Kidney (tissue), 14 donors: ENCODE measurements around the gene PRICKLE2. TPM values are rescaled to one million over a fixed set of nuclear protein-coding genes. Genes with fewer than 3 reads are reported as not detected.

ENCODE experiments used
- DNase-seq, 5 donors: peaks; one replicate each; pipeline ENCODE4 v3.0.0-alpha.2; 2013 to 2020
- FAIRE-seq: peaks from 2 replicates; lab custom pipeline; 2012; peaks lifted over from hg19 to GRCh38; lab: Jason Lieb, UNC
- H3K27ac ChIP-seq, 2 donors: one replicate each; pipeline ENCODE4 v1.7.0; 2013; ENCODE audit warnings: low read depth in 2 of 2, low read length in 2 of 2, inconsistent platforms in 1 of 2
- H3K27me3 ChIP-seq: one replicate; pipeline ENCODE4 v1.7.1; 2013; ENCODE audit warnings: low read length, inconsistent platforms; ENCODE audit not compliant: control insufficient read depth, insufficient read depth
- H3K36me3 ChIP-seq, 3 donors: one replicate each; pipeline versions ENCODE4 v1.7.0 to v1.7.1; 2013; ENCODE audit warnings: low read length in 3 of 3, control low read depth in 1 of 3, inconsistent platforms in 1 of 3; ENCODE audit not compliant: insufficient read depth in 3 of 3, control insufficient read depth in 2 of 3
- H3K4me1 ChIP-seq, 3 donors: one replicate each; pipeline versions ENCODE4 v1.7.0 to v1.7.1; 2013; ENCODE audit warnings: low read length in 3 of 3, inconsistent platforms in 1 of 3, low read depth in 1 of 3; ENCODE audit not compliant: control insufficient read depth in 2 of 3, insufficient read depth in 2 of 3
- H3K4me3 ChIP-seq, 3 donors: one replicate each; pipeline versions ENCODE4 v1.7.0 to v1.8.1; 2013; ENCODE audit warnings: low read length in 3 of 3, control low read depth in 1 of 3, inconsistent platforms in 1 of 3
- H3K9ac ChIP-seq, 3 donors: one replicate each; pipeline versions ENCODE4 v1.7.0 to v1.7.1; 2013; ENCODE audit warnings: low read length in 3 of 3, control low read depth in 1 of 3, inconsistent platforms in 1 of 3
- H3K9me3 ChIP-seq, 3 donors: one replicate each; pipeline versions ENCODE4 v1.7.0 to v1.7.1; 2013; ENCODE audit warnings: low read length in 3 of 3, control low read depth in 1 of 3, inconsistent platforms in 1 of 3; ENCODE audit not compliant: control insufficient read depth in 2 of 3, insufficient read depth in 1 of 3
- CTCF ChIP-seq: IDR thresholded peaks from 3 replicates; pipeline ENCODE4 v1.5.1; 2012; ENCODE audit warnings: mild to moderate bottlenecking, moderate library complexity, borderline replicate concordance; ENCODE audit not compliant: insufficient read depth; ENCODE audit errors: extremely low read depth
- intact Hi-C: fragments of 100-400 bp; cut with DNase I; formaldehyde crosslinking; loops from one replicate; pipeline ENCODE4 v1.11.1; 2022
- polyA plus RNA-seq: library from polyadenylated mRNA; stranded (reverse); fragments of 350-450 nt; fragmentation: Illumina TruSeq; extraction: RNeasy Lipid Tissue Mini Kit (QIAGEN cat#74804); gene quantifications from one replicate; pipeline ENCODE4 v1.2.3, GENCODE V29; 2014; ENCODE audit warnings: low read depth, low replicate concordance; ENCODE audit not compliant: insufficient read depth
- total RNA-seq: library from RNA; stranded (reverse); fragmentation: NEBNext Ultra II Directional; extraction: Animal tissue kit (Norgen Biotek cat#: 25700); gene quantifications from one replicate; pipeline ENCODE4 v1.2.1, GENCODE V29; 2021
- donor health status: control.
- donor health status: control.
- donor health status: control.
- donor health status: control.
- donor health status: control.
- donor health status: DM: yes; HTN: yes; CAD: no.
- donor health status: Normal renal cell carcinoma (clear cell type).

PRICKLE2 gene
- total and polyA plus RNA-seq, 2 donors from 2014 or later: 3.5 to 22.9 TPM

- no peak for TF ChIP-seq CTCF
- H3K4me3 ChIP-seq: no peak overlapping the region
- peaks cover 0 to 7% (median 3%) of the 10 kb centered on the region in 3 donors for H3K36me3 ChIP-seq
- no peak overlapping the region for H3K27ac ChIP-seq
- H3K9me3 ChIP-seq: no peaks in the 10 kb centered on the region
- H3K27me3 ChIP-seq: no peaks in the 10 kb centered on the region
- H3K9ac ChIP-seq: no peak overlapping the region
- intact Hi-C loops: no loop called here
- no peak for FAIRE-seq
- no peak for DNase-seq
- no peaks in the 10 kb centered on the region for H3K4me1 ChIP-seq
These were observed 86.5 kb downstream of the PRICKLE2 start for GRCh38 chr3:64138656-64139375.

GRCh38 chr3:64138046-64138445 is 87.2 kb downstream of the PRICKLE2 start:
- Histone ChIP-seq H3K27ac (no peak overlapping the region), H3K9ac (no peak overlapping the region)

GRCh38 chr3:64134882-64135281 is 90.4 kb downstream of the PRICKLE2 start:
- no peak for FAIRE-seq
- intact Hi-C loops: no loop called here
- H3K9ac ChIP-seq: no peak overlapping the region
- H3K27me3 ChIP-seq: no peaks in the 10 kb centered on the region
- no peaks in the 10 kb centered on the region for H3K9me3 ChIP-seq
- H3K27ac ChIP-seq: no peak overlapping the region
- no peaks in the 10 kb centered on the region for H3K4me1 ChIP-seq
- DNase-seq: no peak
- H3K36me3 ChIP-seq: no peaks in the 10 kb centered on the region
- no peak overlapping the region for H3K4me3 ChIP-seq
- no peak for TF ChIP-seq CTCF

More at GRCh38 chr3:64138046-64138445, 87.2 kb downstream of the PRICKLE2 start:
- no peak for FAIRE-seq
- no peak for TF ChIP-seq CTCF
- Histone ChIP-seq H3K4me1 (no peaks in the 10 kb centered on the region), H3K4me3 (no peak overlapping the region), H3K36me3 (peaks cover 0 to 7% (median 3%) of the 10 kb centered on the region in 3 donors), H3K27me3 (no peaks in the 10 kb centered on the region), H3K9me3 (no peaks in the 10 kb centered on the region)
- DNase-seq: no peak
- intact Hi-C loops: no loop called here
